ENCODE measurements around the gene TCP1.

DNA sequence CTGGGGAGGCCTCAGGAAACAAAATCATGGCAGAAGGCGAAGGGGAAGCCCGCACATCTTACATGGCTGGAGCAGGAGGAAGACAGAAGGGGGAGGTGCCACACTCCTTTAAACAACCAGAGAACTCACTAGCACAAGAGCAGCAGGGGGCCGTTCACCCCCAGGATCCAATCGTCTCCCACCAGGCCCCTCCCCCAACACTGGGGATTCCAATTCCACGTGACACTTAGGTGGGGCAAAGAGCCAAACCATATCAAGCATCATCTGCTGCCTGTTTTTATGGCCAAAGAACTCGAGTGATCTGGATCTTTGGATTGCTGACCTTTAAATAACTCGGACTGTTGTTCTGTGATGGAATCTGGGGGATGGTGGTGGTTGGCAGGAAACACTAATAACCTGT, 38.7 kb upstream of the TCP1 start:
- no peak for TF ChIP-seq YY1 (IDR thresholded peaks at IDR 0.05; ENCODE audit: insufficient read depth, insufficient read length)
- no peak for TF ChIP-seq SUZ12 (IDR thresholded peaks at IDR 0.05; ENCODE audit: extremely low read depth, insufficient read depth, insufficient read length)
